ENCODE results near the gene ZBTB7A. TPM values are rescaled to one million over a fixed set of nuclear protein-coding genes. Genes with fewer than 3 reads are reported as not detected.

The ZBTB7A gene
- total and polyA plus RNA-seq, 4 donors, result 7.8 to 53.9 (median 32.4) TPM

DNA sequence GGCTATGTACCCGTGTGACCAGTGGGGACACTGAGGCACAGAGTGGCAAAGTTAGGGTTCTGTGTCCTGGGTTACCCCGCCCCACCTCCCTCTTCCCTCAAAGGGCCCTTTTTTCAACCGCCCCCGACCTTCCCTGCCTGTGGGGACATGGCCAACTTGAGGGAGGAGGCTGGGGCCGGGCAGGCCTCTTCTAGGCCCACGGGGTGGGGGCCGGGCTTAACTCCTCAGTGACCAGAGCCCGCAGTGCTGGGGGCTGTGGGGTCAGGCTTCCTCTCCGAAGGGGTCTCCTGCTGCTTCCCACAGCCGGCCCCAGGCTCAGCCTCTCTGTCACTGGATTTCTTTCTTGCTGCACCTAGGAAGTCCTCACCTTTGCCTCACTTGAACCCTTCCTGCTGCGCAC is 35.3 kb downstream of the ZBTB7A start:
- DNase-seq, result no peak
- Histone ChIP-seq H3K36me3 (ENCODE audit: control insufficient read depth in 1 of 2, insufficient read depth in 2 of 2, low read length in 1 of 2) (peaks cover 0 to 7% of the 10 kb centered on the region in 2 donors), H3K4me3 (ENCODE audit: low read length in 2 of 2) (no peak overlapping the region), H3K27me3 (ENCODE audit: control insufficient read depth in 1 of 2, insufficient read depth in 2 of 2, low read length in 1 of 2) (no peaks in the 10 kb centered on the region), H3K9me3 (ENCODE audit: control insufficient read depth, low read length) (no peaks in the 10 kb centered on the region), H3K4me1 (ENCODE audit: control insufficient read depth in 1 of 2, insufficient read depth in 2 of 2, low read length in 2 of 2) (no peaks in the 10 kb centered on the region), H3K27ac (ENCODE audit: low read depth in 1 of 2, low read length in 2 of 2) (no peak overlapping the region)
- no peak for ATAC-seq (ENCODE audit: low FRiP score)
- WGBS, 2 donors, result 66 to 69% methylated on average over 11 of the region's 11 CpGs
- intact Hi-C loops (cut with DNase I), result no loop called here

DNA sequence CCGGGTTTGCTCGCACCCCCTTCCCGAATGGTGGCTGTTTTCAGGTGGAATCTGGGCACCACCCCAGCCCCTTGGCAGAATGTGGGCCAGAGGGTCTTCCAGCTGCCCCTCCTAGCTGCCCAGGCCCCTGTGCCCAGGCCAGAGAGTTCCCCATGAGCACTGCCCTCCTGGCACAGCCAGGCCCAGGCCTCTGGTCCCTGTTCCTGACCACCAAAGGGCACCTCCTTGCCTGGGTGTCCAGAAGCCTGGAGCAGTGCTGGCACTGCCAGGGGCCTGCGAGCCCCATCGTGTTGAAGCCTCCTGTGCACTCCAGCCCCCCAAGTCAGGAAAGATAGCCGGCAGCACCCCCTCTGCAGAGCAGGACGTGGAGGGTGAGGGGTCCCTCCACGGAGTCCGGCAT is 35.7 kb downstream of the ZBTB7A start:
- Histone ChIP-seq H3K27ac (ENCODE audit: low read depth in 1 of 2, low read length in 2 of 2) (no peak overlapping the region), H3K27me3 (ENCODE audit: control insufficient read depth in 1 of 2, insufficient read depth in 2 of 2, low read length in 1 of 2) (no peaks in the 10 kb centered on the region), H3K9me3 (ENCODE audit: control insufficient read depth, low read length) (no peaks in the 10 kb centered on the region), H3K36me3 (ENCODE audit: control insufficient read depth in 1 of 2, insufficient read depth in 2 of 2, low read length in 1 of 2) (peaks cover 0 to 7% of the 10 kb centered on the region in 2 donors), H3K4me1 (ENCODE audit: control insufficient read depth in 1 of 2, insufficient read depth in 2 of 2, low read length in 2 of 2) (no peaks in the 10 kb centered on the region), H3K4me3 (ENCODE audit: low read length in 2 of 2) (no peak overlapping the region)
- WGBS, 2 donors, result 74 to 77% methylated on average over 9 of the region's 9 CpGs
- no peak for DNase-seq
- no peak for ATAC-seq (ENCODE audit: low FRiP score)
- intact Hi-C loops (cut with DNase I), result no loop called here

DNA sequence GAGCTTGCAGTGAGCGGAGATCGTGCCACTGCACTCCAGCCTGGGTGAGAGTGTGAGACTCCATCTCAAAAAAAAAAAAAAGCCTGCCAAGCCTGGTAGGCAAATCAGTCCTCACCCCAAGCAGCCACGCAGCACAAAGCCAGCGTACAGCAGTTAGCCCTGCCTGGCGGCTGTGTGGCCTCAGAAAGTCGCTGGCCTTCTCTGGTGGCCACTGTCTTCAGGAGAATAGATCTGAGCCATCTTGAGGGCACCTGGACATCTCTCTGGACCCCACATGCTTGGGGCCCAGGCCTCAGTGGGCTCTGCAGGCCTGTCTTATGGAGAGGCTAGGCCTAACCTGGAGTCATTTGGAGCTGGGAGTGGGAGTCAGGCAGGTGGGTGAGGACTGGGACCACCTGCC is 36.1 kb downstream of the ZBTB7A start:
- H3K27ac ChIP-seq (ENCODE audit: low read depth in 1 of 2, low read length in 2 of 2), result no peak overlapping the region
- no peak overlapping the region for H3K4me3 ChIP-seq (ENCODE audit: low read length in 2 of 2)
- H3K4me1 ChIP-seq (ENCODE audit: control insufficient read depth in 1 of 2, insufficient read depth in 2 of 2, low read length in 2 of 2), result no peaks in the 10 kb centered on the region
- DNase-seq (no peak), ATAC-seq (ENCODE audit: low FRiP score) (no peak)
- peaks cover 0 to 7% of the 10 kb centered on the region in 2 donors for H3K36me3 ChIP-seq (ENCODE audit: control insufficient read depth in 1 of 2, insufficient read depth in 2 of 2, low read length in 1 of 2)
- no peaks in the 10 kb centered on the region for H3K9me3 ChIP-seq (ENCODE audit: control insufficient read depth, low read length)
- intact Hi-C loops (cut with DNase I), result no loop called here
- WGBS, 2 donors, result 95 to 98% methylated on average over 6 of the region's 6 CpGs
- no peaks in the 10 kb centered on the region for H3K27me3 ChIP-seq (ENCODE audit: control insufficient read depth in 1 of 2, insufficient read depth in 2 of 2, low read length in 1 of 2)

DNA sequence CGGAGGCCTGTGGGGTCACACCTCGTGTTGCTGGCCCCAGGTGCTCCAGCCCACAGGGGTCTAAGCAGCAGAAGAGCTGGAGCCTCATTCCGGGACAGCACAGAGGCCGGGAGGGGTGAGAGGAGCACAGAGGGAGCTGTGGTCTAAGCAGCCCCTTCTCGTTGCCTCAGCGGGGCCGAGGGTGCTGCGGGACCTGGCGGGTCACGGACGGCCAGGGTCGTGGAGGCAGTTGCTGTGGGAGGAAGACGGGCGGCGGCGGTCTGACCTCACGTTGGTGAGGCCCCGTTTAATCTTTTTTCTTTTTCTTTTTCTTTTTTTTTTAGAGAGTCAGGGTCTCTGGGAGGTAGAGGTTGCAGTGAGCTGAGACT is 37.5 kb downstream of the ZBTB7A start:
- H3K36me3 ChIP-seq (ENCODE audit: control insufficient read depth in 1 of 2, insufficient read depth in 2 of 2, low read length in 1 of 2), result peaks cover 0 to 10% of the 10 kb centered on the region in 2 donors
- intact Hi-C loops (cut with DNase I), result no loop called here
- 92 to 94% methylated on average over 15 to 18 of the region's 18 CpGs for WGBS, 2 donors

DNA sequence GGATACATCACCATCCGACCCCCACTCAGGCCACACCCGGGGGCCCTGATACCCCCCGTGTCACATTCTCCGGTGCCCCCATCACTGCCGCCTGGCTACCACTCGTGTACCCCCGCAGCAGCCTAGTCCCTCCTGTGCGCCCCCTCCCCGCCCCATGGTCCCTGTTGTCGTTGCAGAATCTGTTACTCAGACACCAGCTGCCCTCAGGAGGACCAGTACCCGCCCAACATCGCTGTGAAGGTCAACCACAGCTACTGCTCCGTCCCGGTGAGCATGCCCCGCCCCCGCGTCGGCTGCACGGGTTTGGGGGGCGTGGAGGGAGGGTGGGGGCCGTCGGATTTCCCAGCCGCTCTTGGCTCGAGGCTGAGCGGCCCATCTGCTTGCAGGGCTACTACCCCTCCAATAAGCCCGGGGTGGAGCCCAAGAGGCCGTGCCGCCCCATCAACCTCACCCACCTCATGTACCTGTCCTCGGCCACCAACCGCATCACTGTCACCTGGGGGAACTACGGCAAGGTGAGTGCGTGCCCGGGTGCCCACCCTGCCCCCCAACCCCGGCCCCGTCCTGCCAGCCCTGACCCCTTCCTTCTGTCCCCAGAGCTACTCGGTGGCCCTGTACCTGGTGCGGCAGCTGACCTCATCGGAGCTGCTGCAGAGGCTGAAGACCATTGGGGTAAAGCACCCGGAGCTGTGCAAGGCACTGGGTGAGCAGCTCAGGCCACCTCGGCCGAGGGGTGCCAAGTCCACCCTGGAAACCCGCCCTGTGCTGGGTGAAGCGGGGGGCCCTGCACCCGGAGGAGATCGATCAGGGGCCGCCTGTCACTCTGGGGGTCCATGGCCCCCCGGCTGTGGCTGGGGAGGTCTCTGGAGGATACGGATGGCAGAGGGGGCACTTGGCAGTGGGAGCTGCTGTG is 38.1 kb downstream of the ZBTB7A start:
- no peaks in the 10 kb centered on the region for H3K9me3 ChIP-seq (ENCODE audit: control insufficient read depth, low read length)

More for the DNA sequence above, 37.5 kb downstream of the ZBTB7A start:
- no peak overlapping the region for H3K27ac ChIP-seq (ENCODE audit: low read depth in 1 of 2, low read length in 2 of 2)
- no peaks in the 10 kb centered on the region for H3K9me3 ChIP-seq (ENCODE audit: control insufficient read depth, low read length)
- no peaks in the 10 kb centered on the region for H3K4me1 ChIP-seq (ENCODE audit: control insufficient read depth in 1 of 2, insufficient read depth in 2 of 2, low read length in 2 of 2)
- no peak overlapping the region for H3K4me3 ChIP-seq (ENCODE audit: low read length in 2 of 2)
- DNase-seq (peak in 1 of 2 donors; percentile 71), ATAC-seq (ENCODE audit: low FRiP score) (no peak)
- no peaks in the 10 kb centered on the region for H3K27me3 ChIP-seq (ENCODE audit: control insufficient read depth in 1 of 2, insufficient read depth in 2 of 2, low read length in 1 of 2)

DNA sequence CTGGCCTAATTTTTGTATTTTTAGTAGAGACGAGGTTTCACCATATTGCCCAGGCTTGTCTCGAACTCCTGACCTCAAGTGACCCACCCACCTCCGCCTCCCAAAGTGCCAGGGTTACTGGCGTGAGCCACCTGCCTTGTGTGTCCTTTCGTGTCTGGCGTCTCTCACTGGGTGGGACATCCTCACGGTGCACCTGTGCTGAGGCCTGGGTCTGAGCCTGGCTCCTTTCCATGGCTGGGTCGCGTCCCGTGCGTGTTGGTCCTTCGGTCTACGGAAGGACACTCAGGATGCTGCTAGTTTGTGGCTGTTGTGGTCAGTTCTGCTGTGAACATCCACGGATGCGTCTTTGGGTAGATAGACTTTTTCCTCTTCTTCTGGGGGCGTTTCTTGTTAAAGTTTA is 39.6 kb downstream of the ZBTB7A start:
- ATAC-seq (ENCODE audit: low FRiP score) (no peak), DNase-seq (no peak)
- H3K36me3 ChIP-seq (ENCODE audit: control insufficient read depth in 1 of 2, insufficient read depth in 2 of 2, low read length in 1 of 2), result peaks cover 0 to 3% of the 10 kb centered on the region in 2 donors
- H3K4me1 ChIP-seq (ENCODE audit: control insufficient read depth in 1 of 2, insufficient read depth in 2 of 2, low read length in 2 of 2), result no peaks in the 10 kb centered on the region
- WGBS, 2 donors, result 93 to 95% methylated on average over 16 of the region's 16 CpGs
- H3K27me3 ChIP-seq (ENCODE audit: control insufficient read depth in 1 of 2, insufficient read depth in 2 of 2, low read length in 1 of 2), result no peaks in the 10 kb centered on the region
- no peak overlapping the region for H3K4me3 ChIP-seq (ENCODE audit: low read length in 2 of 2)
- no peaks in the 10 kb centered on the region for H3K9me3 ChIP-seq (ENCODE audit: control insufficient read depth, low read length)
- intact Hi-C loops (cut with DNase I), result no loop called here
- no peak overlapping the region for H3K27ac ChIP-seq (ENCODE audit: low read depth in 1 of 2, low read length in 2 of 2)

More for the DNA sequence above, 38.1 kb downstream of the ZBTB7A start:
- Histone ChIP-seq H3K36me3 (ENCODE audit: control insufficient read depth in 1 of 2, insufficient read depth in 2 of 2, low read length in 1 of 2) (peaks cover 0 to 7% of the 10 kb centered on the region in 2 donors), H3K4me3 (ENCODE audit: low read length in 2 of 2) (no peak overlapping the region), H3K27me3 (ENCODE audit: control insufficient read depth in 1 of 2, insufficient read depth in 2 of 2, low read length in 1 of 2) (no peaks in the 10 kb centered on the region), H3K27ac (ENCODE audit: low read depth in 1 of 2, low read length in 2 of 2) (no peak overlapping the region), H3K4me1 (ENCODE audit: control insufficient read depth in 1 of 2, insufficient read depth in 2 of 2, low read length in 2 of 2) (no peaks in the 10 kb centered on the region)
- 92 to 93% methylated on average over 47 to 48 of the region's 48 CpGs for WGBS, 2 donors
- DNase-seq (peak in 1 of 2 donors; percentile 74), ATAC-seq (ENCODE audit: low FRiP score) (no peak)
- intact Hi-C loops (cut with DNase I), result no loop called here

DNA sequence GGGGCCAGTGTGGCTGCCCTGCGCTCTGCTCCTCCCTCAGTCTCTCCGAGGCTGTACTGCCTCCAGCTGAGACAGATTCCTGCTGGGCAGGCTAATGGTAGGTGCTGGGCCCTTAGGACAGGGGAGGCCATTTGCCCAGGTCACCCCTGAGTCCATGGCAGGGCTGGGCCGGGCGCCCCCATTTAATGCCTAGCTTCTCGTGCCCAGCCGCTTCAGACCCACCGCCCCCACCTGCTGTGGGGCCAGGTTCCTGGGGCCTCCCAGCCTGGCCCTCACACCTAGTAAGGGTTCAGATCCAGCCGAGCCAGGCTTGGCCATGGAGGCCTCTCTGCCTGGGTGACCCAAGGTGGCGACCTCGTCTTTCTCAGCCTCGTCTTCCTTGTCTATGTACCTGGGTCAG is 41.4 kb downstream of the ZBTB7A start:
- no peak for DNase-seq
- WGBS, 2 donors, result 71 to 72% methylated on average over 11 of the region's 11 CpGs
- Histone ChIP-seq H3K27ac (ENCODE audit: low read depth in 1 of 2, low read length in 2 of 2) (no peak overlapping the region), H3K9me3 (ENCODE audit: control insufficient read depth, low read length) (no peaks in the 10 kb centered on the region), H3K4me3 (ENCODE audit: low read length in 2 of 2) (no peak overlapping the region), H3K27me3 (ENCODE audit: control insufficient read depth in 1 of 2, insufficient read depth in 2 of 2, low read length in 1 of 2) (no peaks in the 10 kb centered on the region), H3K4me1 (ENCODE audit: control insufficient read depth in 1 of 2, insufficient read depth in 2 of 2, low read length in 2 of 2) (no peaks in the 10 kb centered on the region), H3K36me3 (ENCODE audit: control insufficient read depth in 1 of 2, insufficient read depth in 2 of 2, low read length in 1 of 2) (peaks cover 0 to 3% of the 10 kb centered on the region in 2 donors)
- no peak for ATAC-seq (ENCODE audit: low FRiP score)
- intact Hi-C loops (cut with DNase I), result no loop called here

DNA sequence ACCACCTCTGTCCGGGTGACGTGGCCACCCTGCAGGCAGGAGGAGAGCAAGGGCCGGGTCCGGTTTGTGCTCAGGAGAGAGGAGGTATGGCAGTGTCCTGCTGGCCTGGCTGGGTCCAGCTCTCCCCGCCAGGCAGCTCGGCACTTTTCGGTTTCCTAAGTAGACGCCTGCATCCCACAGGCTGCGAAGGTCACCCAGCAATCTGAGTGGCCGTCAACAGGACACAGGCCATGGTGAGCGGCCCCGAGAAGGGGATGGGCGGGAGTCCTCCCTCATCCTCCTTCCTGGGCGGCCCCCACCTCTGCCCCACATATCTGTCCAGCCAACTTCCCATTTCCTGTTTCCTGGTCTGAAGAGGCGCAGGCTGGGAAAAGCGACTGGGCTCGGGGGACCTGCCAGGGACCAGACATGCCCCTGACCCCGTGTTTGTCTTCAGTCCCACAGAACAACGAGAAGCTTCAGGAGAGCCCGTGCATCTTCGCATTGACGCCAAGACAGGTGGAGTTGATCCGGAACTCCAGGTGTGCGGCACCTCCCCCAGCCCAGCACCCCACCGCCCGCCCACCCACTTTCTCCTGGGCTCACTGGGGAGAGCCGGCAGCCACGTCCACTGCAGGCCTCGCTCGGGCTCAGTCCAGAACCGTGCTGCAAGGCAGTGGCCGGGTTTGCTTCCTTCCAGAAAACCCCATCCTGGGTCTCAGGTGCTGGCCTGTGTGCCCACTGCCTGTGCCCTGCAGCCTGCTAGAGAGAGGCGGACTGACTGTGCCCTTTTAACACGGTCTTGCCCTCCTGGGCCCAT is 42.9 kb downstream of the ZBTB7A start:
- Histone ChIP-seq H3K4me1 (ENCODE audit: control insufficient read depth in 1 of 2, insufficient read depth in 2 of 2, low read length in 2 of 2) (no peaks in the 10 kb centered on the region), H3K36me3 (ENCODE audit: control insufficient read depth in 1 of 2, insufficient read depth in 2 of 2, low read length in 1 of 2) (peaks cover 0 to 3% of the 10 kb centered on the region in 2 donors), H3K27ac (ENCODE audit: low read depth in 1 of 2, low read length in 2 of 2) (no peak overlapping the region), H3K9me3 (ENCODE audit: control insufficient read depth, low read length) (no peaks in the 10 kb centered on the region), H3K4me3 (ENCODE audit: low read length in 2 of 2) (no peak overlapping the region), H3K27me3 (ENCODE audit: control insufficient read depth in 1 of 2, insufficient read depth in 2 of 2, low read length in 1 of 2) (no peaks in the 10 kb centered on the region)
- 86 to 88% methylated on average over 34 of the region's 34 CpGs for WGBS, 2 donors
- peak in 1 of 2 donors; percentile 71 for DNase-seq
- ATAC-seq (ENCODE audit: low FRiP score), result no peak
- intact Hi-C loops (cut with DNase I), result no loop called here

Measured in aorta (tissue), 5 donors.